ENCODE results near the gene SGIP1.

DNA sequence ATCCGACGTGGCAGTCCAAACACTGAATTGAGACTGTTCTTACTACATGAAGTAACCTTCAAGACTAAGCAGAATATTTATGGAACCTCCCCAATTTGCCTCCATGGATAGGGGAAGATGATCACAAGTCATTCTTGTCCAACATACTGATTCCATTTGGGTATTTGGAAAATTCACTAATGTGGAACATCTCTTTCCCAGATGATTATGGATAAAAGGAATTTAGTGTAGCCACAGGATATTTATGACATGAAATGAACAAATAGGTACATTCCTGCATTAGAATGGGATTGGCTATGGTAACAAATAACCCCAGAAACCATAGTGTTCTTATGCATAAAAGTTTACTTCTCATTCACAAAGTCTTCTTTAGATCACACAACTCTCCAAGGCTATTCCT, 40.2 kb upstream of the SGIP1 start:
- TF ChIP-seq POLR2A (IDR thresholded peaks at IDR 0.05) (no peak), EP300 (IDR thresholded peaks at IDR 0.05) (no peak)
- TF ChIP-seq, protein P1, sequence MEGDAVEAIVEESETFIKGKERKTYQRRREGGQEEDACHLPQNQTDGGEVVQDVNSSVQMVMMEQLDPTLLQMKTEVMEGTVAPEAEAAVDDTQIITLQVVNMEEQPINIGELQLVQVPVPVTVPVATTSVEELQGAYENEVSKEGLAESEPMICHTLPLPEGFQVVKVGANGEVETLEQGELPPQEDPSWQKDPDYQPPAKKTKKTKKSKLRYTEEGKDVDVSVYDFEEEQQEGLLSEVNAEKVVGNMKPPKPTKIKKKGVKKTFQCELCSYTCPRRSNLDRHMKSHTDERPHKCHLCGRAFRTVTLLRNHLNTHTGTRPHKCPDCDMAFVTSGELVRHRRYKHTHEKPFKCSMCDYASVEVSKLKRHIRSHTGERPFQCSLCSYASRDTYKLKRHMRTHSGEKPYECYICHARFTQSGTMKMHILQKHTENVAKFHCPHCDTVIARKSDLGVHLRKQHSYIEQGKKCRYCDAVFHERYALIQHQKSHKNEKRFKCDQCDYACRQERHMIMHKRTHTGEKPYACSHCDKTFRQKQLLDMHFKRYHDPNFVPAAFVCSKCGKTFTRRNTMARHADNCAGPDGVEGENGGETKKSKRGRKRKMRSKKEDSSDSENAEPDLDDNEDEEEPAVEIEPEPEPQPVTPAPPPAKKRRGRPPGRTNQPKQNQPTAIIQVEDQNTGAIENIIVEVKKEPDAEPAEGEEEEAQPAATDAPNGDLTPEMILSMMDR (IDR thresholded peaks at IDR 0.05) = no peak

Measured in sigmoid colon (tissue), 4 donors.